Measurements from ENCODE around the gene LRRN4CL.
"Not testable (repeated sequence)": the region's sequence is repeated elsewhere in the genome, so short reads cannot be mapped to it uniquely, and the experiment has no call there.

LRRN4CL gene

DNA sequence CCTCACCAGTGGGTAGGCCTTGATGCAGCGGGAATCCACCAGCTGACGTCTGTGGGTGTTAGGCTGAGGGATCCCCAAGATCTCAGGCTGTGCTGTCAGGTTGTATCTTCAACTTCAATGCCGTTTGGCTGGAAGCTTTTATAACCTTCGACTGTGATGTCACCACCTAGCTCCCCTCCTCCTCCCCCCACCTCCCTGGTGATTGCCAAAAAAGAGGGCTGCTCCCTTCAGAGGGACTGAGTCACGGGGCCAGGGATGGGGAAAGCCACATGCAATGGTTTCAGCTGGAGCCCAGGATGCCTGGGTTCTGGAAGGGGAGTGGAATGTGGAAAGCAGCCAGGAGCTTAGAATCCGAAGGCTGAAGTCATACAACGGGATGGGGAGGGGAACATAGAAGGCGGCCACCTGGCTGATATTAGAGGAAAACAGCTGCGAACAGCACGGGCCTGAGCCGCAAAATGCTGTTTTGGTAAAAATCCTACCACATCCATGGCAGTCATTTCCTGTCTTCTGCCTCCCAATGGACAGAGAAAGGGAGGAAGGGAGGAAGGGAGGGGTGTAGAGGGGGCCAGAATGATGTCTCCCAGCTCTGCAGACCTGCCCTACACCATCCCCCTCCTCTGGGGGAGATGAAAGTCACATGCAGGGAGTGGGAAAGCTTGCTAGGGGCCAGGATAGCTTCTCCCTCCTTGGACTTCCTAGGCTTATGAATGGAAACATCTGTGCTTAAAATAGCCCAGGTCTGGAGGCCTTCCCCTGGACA, at the start of gene LRRN4CL:
TSS of gene LRRN4CL (minus strand) at position 110 of the 763 bp plus-strand sequence. CDS start 1,022 bp downstream, outside the sequence.
- DNase-seq (ENCODE audit: low read depth, low spot score): no peak

DNA sequence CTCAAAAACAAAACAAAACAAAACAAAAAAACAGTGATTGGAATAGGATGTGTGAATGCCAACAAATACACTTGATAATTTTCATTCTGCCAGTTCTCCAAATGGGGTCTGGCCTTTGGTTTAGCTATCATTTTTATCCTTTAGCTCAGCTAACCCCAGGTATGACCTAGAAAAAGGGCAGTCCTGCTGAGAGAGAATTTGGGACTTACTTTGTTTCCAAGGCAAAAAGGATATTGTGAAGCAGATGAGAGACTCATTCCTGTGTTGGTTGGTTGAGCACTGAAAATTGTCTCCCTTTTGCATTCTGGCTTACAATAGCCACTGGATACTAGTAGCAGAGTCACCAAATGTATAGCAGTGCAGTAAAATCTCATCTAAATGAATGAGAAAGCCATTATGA, 47.9 kb upstream of the LRRN4CL start:
- no peak for DNase-seq (ENCODE audit: low read depth, low spot score)

DNA sequence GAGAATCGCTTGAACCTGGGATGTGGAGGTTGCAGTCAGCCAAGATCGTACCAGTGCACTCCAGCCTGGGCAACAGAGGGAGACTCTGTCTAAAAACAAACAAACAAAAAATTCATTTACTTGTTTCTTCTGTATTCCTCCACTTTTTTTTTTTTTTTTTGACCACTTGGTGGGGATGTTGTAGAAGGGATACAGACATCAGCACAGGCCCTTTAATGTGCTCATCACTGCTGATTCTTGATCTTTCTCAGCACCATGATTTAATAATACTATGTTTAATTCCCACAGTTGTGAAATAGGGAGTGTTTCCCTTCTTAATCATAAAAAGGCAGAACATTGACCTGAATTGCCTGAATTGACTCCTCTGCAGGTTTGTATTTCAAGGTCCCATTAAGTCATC, 43.5 kb upstream of the LRRN4CL start:
- DNase-seq (ENCODE audit: low read depth, low spot score): no peak

GRCh38 chr11:62730076-62730475, 40.7 kb upstream of the LRRN4CL start:
- not testable (repeated sequence) for DNase-seq (ENCODE audit: low read depth, low spot score)

- peak; percentile 77 for DNase-seq (ENCODE audit: low read depth, low spot score)
These were observed 39.0 kb upstream of the LRRN4CL start, which contains the start of gene TTC9C for GRCh38 chr11:62728171-62728988. TSS of gene TTC9C (plus strand) at chr11:62728486. CDS start at chr11:62728849, 363 bp downstream.

- peak; percentile 76 for DNase-seq (ENCODE audit: low read depth, low spot score)
These were observed 38.5 kb upstream of the LRRN4CL start for GRCh38 chr11:62727872-62728170.

DNA sequence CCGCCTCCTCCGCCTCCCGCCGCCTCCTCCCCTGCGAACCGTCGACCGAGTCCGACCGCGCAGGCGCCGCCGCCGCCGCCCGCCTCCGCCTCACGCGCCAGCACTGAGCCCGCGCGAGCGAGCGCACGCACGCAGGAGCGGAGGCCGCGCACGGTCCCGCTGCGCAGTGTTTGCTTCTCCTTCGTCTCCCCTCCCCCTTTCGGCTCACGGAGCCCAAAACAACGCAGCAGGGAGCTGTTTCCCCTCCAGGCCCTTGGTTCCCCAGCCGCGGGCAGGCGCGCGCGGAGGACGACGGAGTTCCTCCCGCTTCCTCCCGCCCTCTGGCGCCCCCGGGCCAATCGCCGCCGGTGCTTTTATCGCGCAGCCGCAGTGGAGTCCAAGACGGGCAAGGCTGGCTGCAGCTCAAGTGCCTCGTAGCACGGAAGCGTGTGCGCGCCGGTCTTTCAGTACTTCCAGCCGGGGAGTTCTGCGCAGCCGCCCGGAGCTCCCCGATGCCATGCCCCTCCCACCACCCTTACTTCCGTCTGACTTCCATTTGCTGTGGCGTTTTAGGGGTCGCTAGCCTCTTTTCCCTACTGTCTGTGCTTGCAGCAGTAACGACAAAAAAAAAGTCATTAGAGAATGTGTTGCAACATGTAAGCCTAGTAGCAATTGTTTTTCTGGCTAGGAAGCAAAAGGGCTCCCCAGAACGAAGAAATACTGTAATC, 38.0 kb upstream of the LRRN4CL start, which contains the start of gene HNRNPUL2:
TSS of gene HNRNPUL2 (minus strand) at position 293 of the 707 bp plus-strand sequence. CDS start 301 bp downstream, outside the sequence.
- peak; percentile 99 for DNase-seq (ENCODE audit: low read depth, low spot score)

- no peak for DNase-seq (ENCODE audit: low read depth, low spot score)
These were observed 37.5 kb upstream of the LRRN4CL start for GRCh38 chr11:62726915-62727164.

- DNase-seq (ENCODE audit: low read depth, low spot score): no peak
These were observed 37.0 kb upstream of the LRRN4CL start for GRCh38 chr11:62726156-62726914.

GRCh38 chr11:62725646-62726045, 36.3 kb upstream of the LRRN4CL start:
- DNase-seq (ENCODE audit: low read depth, low spot score): no peak

DNA sequence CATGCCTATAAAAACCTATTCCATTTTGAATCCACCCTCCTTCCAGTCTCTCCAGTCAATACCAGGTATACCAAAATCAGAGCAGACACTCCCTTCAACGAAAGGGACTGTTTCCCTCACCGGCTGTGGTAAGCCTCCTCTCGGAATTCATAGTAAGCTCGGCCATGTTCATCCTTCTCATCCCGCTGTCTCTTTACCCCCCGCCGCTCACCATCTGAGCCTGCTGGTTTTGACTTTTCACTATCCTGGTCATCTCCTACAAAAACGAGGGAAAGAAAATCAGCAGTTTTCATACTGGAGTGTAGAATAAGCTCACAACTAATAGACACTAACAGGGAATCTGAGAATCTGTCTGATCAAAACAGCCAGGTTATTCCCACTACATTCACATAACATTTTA, 34.8 kb upstream of the LRRN4CL start:
- DNase-seq (ENCODE audit: low read depth, low spot score): no peak

- no peak for DNase-seq (ENCODE audit: low read depth, low spot score)
These were observed 32.7 kb upstream of the LRRN4CL start for GRCh38 chr11:62721994-62722393.

GRCh38 chr11:62719302-62719978, 30.1 kb upstream of the LRRN4CL start:
- no peak for DNase-seq (ENCODE audit: low read depth, low spot score)

DNA sequence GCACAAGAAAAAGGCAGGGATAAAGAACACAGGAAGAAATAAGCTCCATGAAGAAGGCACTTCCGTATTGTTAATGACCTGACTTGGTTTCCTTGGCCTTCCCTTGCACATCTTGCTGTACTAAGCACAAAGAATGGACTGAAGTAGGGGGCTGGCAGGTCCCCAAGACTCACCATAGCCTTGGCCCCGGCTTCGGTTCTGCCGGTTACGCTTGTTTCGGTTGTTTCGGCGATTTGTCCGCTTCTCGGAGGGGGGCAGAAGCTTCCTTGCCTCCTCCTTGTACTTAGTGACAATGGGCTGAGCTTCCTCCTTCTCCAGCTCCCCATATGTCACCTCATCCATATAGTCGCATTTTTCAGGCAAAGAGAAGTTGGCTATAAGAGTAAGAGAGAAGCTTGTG, 27.5 kb upstream of the LRRN4CL start:
- DNase-seq (ENCODE audit: low read depth, low spot score): no peak

DNA sequence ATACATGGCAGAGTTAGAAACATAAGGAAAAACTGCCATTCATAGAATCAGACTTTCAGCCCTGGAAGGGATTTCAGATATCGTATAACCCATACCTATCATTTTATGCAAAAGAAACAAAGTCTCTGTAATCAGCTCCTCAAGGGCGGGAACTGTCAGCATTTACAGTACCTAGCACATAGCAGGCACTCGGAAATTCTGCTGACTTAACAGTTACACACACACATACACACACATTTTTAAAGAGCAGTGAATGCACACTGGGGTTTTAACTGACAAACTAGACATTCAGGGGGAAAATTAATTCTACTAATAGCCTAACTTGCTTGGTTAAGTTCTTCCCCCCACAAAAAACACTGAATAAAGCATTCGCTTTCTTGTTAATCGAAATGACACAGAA, 26.9 kb upstream of the LRRN4CL start:
- DNase-seq (ENCODE audit: low read depth, low spot score): no peak

GRCh38 chr11:62715150-62716130, 26.1 kb upstream of the LRRN4CL start:
- DNase-seq (ENCODE audit: low read depth, low spot score): no peak

GRCh38 chr11:62713343-62713742, 24.0 kb upstream of the LRRN4CL start:
- DNase-seq (ENCODE audit: low read depth, low spot score): no peak

DNA sequence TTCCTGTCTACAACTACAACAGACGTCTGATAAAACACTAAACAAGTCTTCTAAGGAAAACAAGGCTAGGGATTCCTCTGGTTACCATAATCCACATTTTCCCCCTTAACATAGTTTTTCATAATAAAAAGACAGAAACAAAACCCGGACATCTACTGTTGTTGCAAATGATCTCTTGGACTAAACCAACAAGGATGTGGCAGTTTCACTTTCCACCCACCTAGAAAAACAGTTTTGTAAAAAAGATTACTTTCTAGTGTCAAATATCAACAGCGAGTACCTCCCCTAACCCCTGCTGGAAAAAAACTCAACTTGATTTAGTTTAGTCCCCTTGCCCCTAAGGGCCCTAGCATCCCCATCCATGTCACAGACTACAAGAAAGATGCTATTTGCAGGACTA, 23.5 kb upstream of the LRRN4CL start:
- no peak for DNase-seq (ENCODE audit: low read depth, low spot score)

- DNase-seq (ENCODE audit: low read depth, low spot score): no peak
These were observed 23.0 kb upstream of the LRRN4CL start for GRCh38 chr11:62712276-62712812.

- DNase-seq (ENCODE audit: low read depth, low spot score): no peak
These were observed 20.6 kb upstream of the LRRN4CL start for GRCh38 chr11:62710001-62710345.

Data from activated CD4-positive, CD25-positive, alpha-beta regulatory T cell treated with anti-CD3 and anti-CD28 coated beads, Interleukin-2, amount 50 U/mL, for 16 hours (primary cell).